HepG2 (cell line): Measurements from ENCODE around the gene POGLUT2. TPM values are rescaled to one million over a fixed set of nuclear protein-coding genes. Genes with fewer than 3 reads are reported as not detected.

ENCODE experiments used
- ATF5 ChIP-seq: sonication (generic); formaldehyde crosslinking; IDR thresholded peaks from 2 replicates; pipeline ENCODE4 v1.4.0; 2020; ENCODE audit warnings: mild to moderate bottlenecking, low read depth, missing genetic modification reagents
- BCLAF1 ChIP-seq: fragments of 450-650 bp; IDR thresholded peaks from 2 replicates; pipeline ENCODE4 v1.6.1; 2017; ENCODE audit warnings: mild to moderate bottlenecking
- CREB1 ChIP-seq, 2 experiments: fragments of 450-650 bp in 1 of 2; IDR thresholded peaks; 2 replicates each; pipeline ENCODE4 v1.6.1; 2016 to 2017; ENCODE audit warnings: control low read depth in 1 of 2, mild to moderate bottlenecking in 1 of 2, missing compliant biosample characterization in 1 of 2, missing genetic modification characterization in 1 of 2
- FIP1L1 ChIP-seq: fragments of 200-400 bp; formaldehyde crosslinking; IDR thresholded peaks from 2 replicates; pipeline ENCODE4 v1.6.1; 2018; ENCODE audit warnings: low read depth, mild to moderate bottlenecking, low read length, moderate library complexity, borderline replicate concordance; ENCODE audit not compliant: insufficient read depth
- FOXA3 ChIP-seq: IDR thresholded peaks from 2 replicates; pipeline ENCODE4 v1.6.1; 2016; ENCODE audit warnings: missing genetic modification reagents, missing compliant biosample characterization
- HMGXB3 ChIP-seq: sonication (generic); formaldehyde crosslinking; IDR thresholded peaks from 2 replicates; pipeline ENCODE4 v1.4.0; 2020; ENCODE audit warnings: missing genetic modification reagents, borderline replicate concordance
- HNRNPLL ChIP-seq: fragments of 200-400 bp; formaldehyde crosslinking; IDR thresholded peaks from 2 replicates; pipeline ENCODE4 v1.6.1; 2017; ENCODE audit warnings: mild to moderate bottlenecking, low read depth, low read length; ENCODE audit not compliant: poor library complexity, severe bottlenecking
- IRF2 ChIP-seq: IDR thresholded peaks from 2 replicates; pipeline ENCODE4 v1.6.1; 2018; ENCODE audit warnings: missing genetic modification reagents, missing compliant biosample characterization
- MATR3 ChIP-seq: sonication (generic); formaldehyde crosslinking; IDR thresholded peaks from 2 replicates; pipeline ENCODE4 v1.4.0; 2020; ENCODE audit warnings: missing genetic modification reagents
- MIXL1 ChIP-seq: IDR thresholded peaks from 2 replicates; pipeline ENCODE4 v1.6.1; 2016
- NR2F6 ChIP-seq, 2 experiments: IDR thresholded peaks; 2 replicates each; pipeline ENCODE4 v1.6.1; 2016; ENCODE audit warnings: antibody characterized with exemption in 1 of 2, mild to moderate bottlenecking in 1 of 2
- PAWR ChIP-seq: sonication (generic); formaldehyde crosslinking; IDR thresholded peaks from 2 replicates; pipeline ENCODE4 v1.4.0; 2020; ENCODE audit warnings: missing genetic modification reagents, mild to moderate bottlenecking, borderline replicate concordance
- SIN3A ChIP-seq: IDR thresholded peaks from 2 replicates; pipeline ENCODE4 v1.6.1; 2011; ENCODE audit warnings: low read depth, mild to moderate bottlenecking, control low read depth, low read length, borderline replicate concordance
- SOX13 ChIP-seq, 3 experiments: fragments of 450-650 bp in 1 of 3; sonication (generic) in 1 of 3; formaldehyde crosslinking in 1 of 3; IDR thresholded peaks in 2 of 3; conservative IDR thresholded peaks in 1 of 3; 2 replicates each; pipeline versions ENCODE4 v1.5.0 to v1.6.1; 2016 to 2020; ENCODE audit warnings: antibody characterized with exemption in 1 of 3, mild to moderate bottlenecking in 1 of 3, missing compliant biosample characterization in 1 of 3, missing genetic modification reagents in 1 of 3, moderate library complexity in 1 of 3
- THAP11 ChIP-seq: IDR thresholded peaks from 2 replicates; pipeline ENCODE4 v1.6.1; 2016; ENCODE audit warnings: missing biosample characterization, missing genetic modification reagents
- TP53 ChIP-seq: sonication (generic); formaldehyde crosslinking; conservative IDR thresholded peaks from 2 replicates; pipeline ENCODE4 v1.4.0; 2020; ENCODE audit warnings: missing genetic modification reagents
- ZNF12 ChIP-seq: sonication (generic); formaldehyde crosslinking; IDR thresholded peaks from 2 replicates; pipeline ENCODE4 v1.5.0; 2020; ENCODE audit warnings: missing genetic modification reagents
- ZNF337 ChIP-seq: sonication (generic); formaldehyde crosslinking; IDR thresholded peaks from 2 replicates; pipeline ENCODE4 v1.5.1; 2020; ENCODE audit warnings: missing genetic modification reagents, low read depth, mild to moderate bottlenecking, borderline replicate concordance
- ZNF614 ChIP-seq: IDR thresholded peaks from 2 replicates; pipeline ENCODE4 v1.6.1; 2018; ENCODE audit warnings: missing biosample characterization, missing genetic modification reagents, inconsistent platforms, borderline replicate concordance
- ZNF75D ChIP-seq: sonication (generic); formaldehyde crosslinking; IDR thresholded peaks from 2 replicates; pipeline ENCODE4 v1.8.1; 2023; ENCODE audit warnings: missing genetic modification reagents, mild to moderate bottlenecking, borderline replicate concordance
- polyA plus RNA-seq, 8 experiments: library from polyadenylated mRNA; depleted of rRNA in 3 of 8; stranded (reverse) in 7 of 8; unstranded in 1 of 8; fragments of >200 nt; fragmentation: Illumina TruSeq in 4 of 8; extraction: Trizol in 4 of 8; gene quantifications; 2 replicates each; pipeline versions ENCODE4 v1.2.1 to v1.2.3, GENCODE V29; 2011 to 2016; ENCODE audit warnings: low read depth in 4 of 8, missing spikeins in 1 of 8, mixed read lengths in 1 of 8; ENCODE audit not compliant: insufficient read depth in 1 of 8
- total RNA-seq, 5 experiments: library from RNA; depleted of rRNA; stranded (reverse); fragments of >200 nt; fragmentation: Illumina TruSeq; extraction: Trizol; gene quantifications; 2 replicates each; pipeline ENCODE4 v1.2.3, GENCODE V29; 2016; ENCODE audit warnings: low read depth in 1 of 5

Gene POGLUT2
- total and polyA plus RNA-seq, 2 of the 13 experiments (the other 11 are each of a cell fraction or from before 2014, with no cell fraction given), result 18.0 to 26.1 TPM

- no peak for TF ChIP-seq BCLAF1
- no peak; the same call in 1 of the 2 replicates for TF ChIP-seq ZNF12 (CRISPR knock-in tag)
- no peak for TF ChIP-seq CREB1 (IDR thresholded peaks at IDR 0.05)
- peak; percentile 77 for TF ChIP-seq CREB1 (CRISPR knock-in tag; IDR thresholded peaks at IDR 0.05)
- TF ChIP-seq NR2F6 (IDR thresholded peaks at IDR 0.05), result no peak
- peak; percentile 58 for TF ChIP-seq NR2F6 (CRISPR knock-in tag; IDR thresholded peaks at IDR 0.05)
- peak; percentile 60; the same call in 1 of the 2 replicates for TF ChIP-seq MIXL1
- no peak for TF ChIP-seq ATF5 (CRISPR knock-in tag)
- no peak for TF ChIP-seq FIP1L1
- TF ChIP-seq IRF2 (CRISPR knock-in tag), result peak; percentile 46; the same call in 1 of the 2 replicates
- TF ChIP-seq TP53, result no peak
- TF ChIP-seq SIN3A, result no peak
- TF ChIP-seq SOX13 (IDR thresholded peaks at IDR 0.05), result no peak
- TF ChIP-seq SOX13 (CRISPR knock-in tag; conservative IDR thresholded peaks at IDR 0.05 in 1 of 2, IDR thresholded peaks at IDR 0.05 in 1 of 2), result peak in 1 of 2 experiments; percentile 40; a peak in 1 of 4 replicates
- TF ChIP-seq FOXA3 (CRISPR knock-in tag), result peak; percentile 92
- no peak for TF ChIP-seq MATR3 (CRISPR knock-in tag)
- TF ChIP-seq HNRNPLL, result no peak
- TF ChIP-seq THAP11 (CRISPR knock-in tag), result peak; percentile 63
- peak; percentile 67; the same call in 1 of the 2 replicates for TF ChIP-seq ZNF614 (CRISPR knock-in tag)
- TF ChIP-seq PAWR, result no peak
- no peak for TF ChIP-seq ZNF75D (CRISPR knock-in tag)
- no peak for TF ChIP-seq HMGXB3 (CRISPR knock-in tag)
- TF ChIP-seq ZNF337, result no peak
Measured at GRCh38 chr13:102770435-102770834, 28.3 kb downstream of the POGLUT2 start (continued).
